Activated CD4-positive, alpha-beta T cell treated with anti-CD3 and anti-CD28 coated beads for 36 hours (primary cell): ENCODE data around the gene FITM1. TPM values are rescaled to one million over a fixed set of nuclear protein-coding genes. Genes with fewer than 3 reads are reported as not detected.

ENCODE experiments used
- ATAC-seq: fragments of 200-7000 bp; cut with Tn5 transposase; one replicate; pipeline ENCODE4 v1.10.0; 2021; ENCODE audit warnings: mild to moderate bottlenecking, moderate library complexity
- CTCF ChIA-PET: fragments of 350-600 bp; sonication (Branson Sonifier 250); formaldehyde crosslinking; loops from one replicate; lab custom pipeline; 2021; ENCODE audit warnings: antibody characterized with exemption; lab: Charles Lee
- POLR2A ChIA-PET: fragments of 350-600 bp; sonication (Branson Sonifier 250); formaldehyde crosslinking; loops from one replicate; lab custom pipeline; 2021; ENCODE audit warnings: antibody characterized with exemption, inconsistent platforms; lab: Charles Lee
- DNase-seq: peaks from one replicate; pipeline ENCODE4 v3.0.0-alpha.2; 2020
- H3K27ac Mint-ChIP-seq: one replicate; pipeline ENCODE4 v1.8.0; 2021; ENCODE audit warnings: mixed read lengths
- H3K27me3 Mint-ChIP-seq: one replicate; pipeline ENCODE4 v1.8.0; 2021; ENCODE audit warnings: mixed read lengths
- H3K36me3 Mint-ChIP-seq: one replicate; pipeline ENCODE4 v1.8.0; 2021; ENCODE audit warnings: low read depth, mixed read lengths
- H3K4me1 Mint-ChIP-seq: one replicate; pipeline ENCODE4 v1.8.0; 2021; ENCODE audit warnings: mixed read lengths
- H3K4me3 Mint-ChIP-seq: one replicate; pipeline ENCODE4 v1.8.0; 2021; ENCODE audit warnings: mild to moderate bottlenecking, moderate library complexity, mixed read lengths
- H3K9me3 Mint-ChIP-seq: one replicate; pipeline ENCODE4 v1.8.0; 2021; ENCODE audit warnings: low read depth, mixed read lengths
- intact Hi-C, 2 experiments: fragments of 100-400 bp; cut with DNase I in 1 of 2; cut with micrococcal nuclease in 1 of 2; formaldehyde crosslinking; loops; one replicate each; pipeline versions ENCODE4 v1.14.2 to v1.15.1; 2022 to 2024; cut with DNase I, micrococcal nuclease
- total RNA-seq, 2 experiments: library from RNA; stranded (reverse); gene quantifications; one replicate each; pipeline ENCODE4 v1.2.3, GENCODE V29; 2021

Gene FITM1
- total RNA-seq, 2 experiments from 2014 or later: 0.53 TPM; not detected in 1

DNA sequence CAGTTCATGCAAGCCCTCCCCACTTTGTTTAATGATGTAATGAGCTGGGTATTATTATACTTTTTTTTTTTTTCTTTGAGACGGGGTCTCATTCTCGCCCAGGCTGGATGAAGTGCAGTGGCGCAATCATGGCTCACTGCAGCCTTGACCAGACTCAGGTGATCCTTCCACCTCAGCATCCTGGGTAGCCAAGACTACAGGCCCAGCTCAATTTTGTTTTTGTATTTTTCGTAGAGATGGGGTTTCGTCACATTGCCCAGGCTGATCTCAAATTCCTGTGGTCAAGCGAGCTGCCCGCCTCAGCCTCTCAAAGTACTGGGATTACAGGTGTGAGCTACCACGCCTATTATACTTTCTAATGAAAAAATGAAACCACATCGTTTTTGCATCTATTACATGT lies 20.4 kb upstream of the FITM1 start:
- Mint-ChIP-seq H3K9me3 (no peaks in the 10 kb centered on the region), H3K36me3 (peaks cover 3% of the 10 kb centered on the region), H3K27ac (no peak overlapping the region), H3K27me3 (no peaks in the 10 kb centered on the region), H3K4me3 (no peak overlapping the region), H3K4me1 (peaks cover 24% of the 10 kb centered on the region)
- DNase-seq: no peak
- CTCF ChIA-PET: interaction anchor here (0.7 to 7.8 kb wide), 19 partner anchors 16 to 521 kb away, joined by 3 to 189 read pairs (median 7); partner anchors contain the start of genes CARMIL3, CIDEB, IRF9 and NOP9
- ATAC-seq: no peak
- POLR2A ChIA-PET: interaction anchor here (0.6 to 0.7 kb wide), 3 partner anchors 31 to 106 kb away, joined by 3 to 5 read pairs (median 3); partner anchors contain the start of genes EMC9 and MDP1
- intact Hi-C loops: loop anchor here in 1 of 2 experiments (10.0 kb wide), 1 partner anchor 1015 kb away; the partner anchor contains the start of genes ACIN1 and C14orf119

DNA sequence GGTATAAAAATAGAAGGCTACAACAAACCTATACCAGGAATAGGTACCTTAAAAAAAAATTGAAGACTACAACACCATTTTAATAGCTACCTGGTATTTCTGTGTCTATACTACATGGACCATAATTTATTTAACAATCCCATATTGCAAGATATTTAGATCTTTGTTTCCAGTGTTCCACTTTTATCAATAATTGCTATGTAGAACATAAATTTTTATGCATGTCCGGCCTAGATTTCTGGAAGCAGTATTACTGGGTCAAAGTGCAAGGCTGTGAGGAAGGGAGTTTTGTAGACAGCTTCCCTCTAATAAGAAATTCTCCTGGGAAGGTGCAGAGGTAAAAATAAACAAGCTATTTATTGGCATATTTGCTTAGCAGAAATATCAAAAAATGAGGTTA lies 19.9 kb upstream of the FITM1 start:
- ATAC-seq (no peak), DNase-seq (no peak)
- peaks cover 28% of the 10 kb centered on the region for H3K4me1 Mint-ChIP-seq
- H3K4me3 Mint-ChIP-seq: no peak overlapping the region
- ChIA-PET CTCF (interaction anchor here (0.7 to 7.8 kb wide), 12 partner anchors 17 to 521 kb away, joined by 3 to 189 read pairs (median 4); partner anchors contain the start of genes CARMIL3, CIDEB, IRF9 and NOP9), POLR2A (interaction anchor here (0.7 kb wide), 1 partner anchor 103 kb away, joined by 3 read pairs; no protein-coding TSS in a partner anchor)
- intact Hi-C loops: loop anchor here in 1 of 2 experiments (10.0 kb wide), 1 partner anchor 1016 kb away; the partner anchor contains the start of genes ACIN1 and C14orf119
- no peaks in the 10 kb centered on the region for H3K27me3 Mint-ChIP-seq
- no peak overlapping the region for H3K27ac Mint-ChIP-seq
- no peaks in the 10 kb centered on the region for H3K9me3 Mint-ChIP-seq
- H3K36me3 Mint-ChIP-seq: peaks cover 4% of the 10 kb centered on the region

DNA sequence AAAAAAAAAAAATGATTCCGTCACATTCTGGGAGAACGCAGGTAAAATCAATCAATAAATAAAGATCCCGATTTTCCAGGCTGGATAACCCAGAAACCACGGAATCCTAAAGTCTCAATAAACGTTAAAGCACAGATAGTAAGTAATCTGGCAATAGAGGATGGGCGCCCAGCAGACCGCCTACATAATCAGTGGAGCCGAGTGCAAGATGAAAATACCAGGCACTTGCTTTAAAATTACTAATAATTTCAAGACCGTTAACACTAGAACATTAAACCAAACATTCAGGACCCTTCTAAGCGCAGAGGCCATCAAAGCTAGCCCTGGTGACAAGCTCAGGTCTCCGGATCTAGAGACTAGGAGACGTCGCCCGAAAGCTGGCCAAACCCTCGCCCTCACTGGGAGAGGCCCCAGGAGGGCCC lies 17.1 kb upstream of the FITM1 start:
- H3K27ac Mint-ChIP-seq: peak overlapping the region; percentile 97
- ChIA-PET CTCF (interaction anchor here (0.6 to 3.3 kb wide), 10 partner anchors 20 to 556 kb away, joined by 3 to 32 read pairs (median 9); partner anchors contain the start of genes IRF9, PCK2, PSME1 and PSME2), POLR2A (interaction anchor here (1.0 to 2.8 kb wide), 8 partner anchors 20 to 186 kb away, joined by 3 to 35 read pairs (median 12); partner anchors contain the start of genes DHRS1, EMC9, IRF9 and NOP9)
- DNase-seq (no peak), ATAC-seq (no peak)
- no peaks in the 10 kb centered on the region for H3K27me3 Mint-ChIP-seq
- intact Hi-C loops: loop anchor here in 1 of 2 experiments (10.0 kb wide), 1 partner anchor 1019 kb away; the partner anchor contains the start of genes ACIN1 and C14orf119
- H3K4me1 Mint-ChIP-seq: peaks cover 38% of the 10 kb centered on the region
- peak overlapping the region; percentile 85 for H3K4me3 Mint-ChIP-seq
- no peaks in the 10 kb centered on the region for H3K9me3 Mint-ChIP-seq
- peaks cover 24% of the 10 kb centered on the region for H3K36me3 Mint-ChIP-seq

DNA sequence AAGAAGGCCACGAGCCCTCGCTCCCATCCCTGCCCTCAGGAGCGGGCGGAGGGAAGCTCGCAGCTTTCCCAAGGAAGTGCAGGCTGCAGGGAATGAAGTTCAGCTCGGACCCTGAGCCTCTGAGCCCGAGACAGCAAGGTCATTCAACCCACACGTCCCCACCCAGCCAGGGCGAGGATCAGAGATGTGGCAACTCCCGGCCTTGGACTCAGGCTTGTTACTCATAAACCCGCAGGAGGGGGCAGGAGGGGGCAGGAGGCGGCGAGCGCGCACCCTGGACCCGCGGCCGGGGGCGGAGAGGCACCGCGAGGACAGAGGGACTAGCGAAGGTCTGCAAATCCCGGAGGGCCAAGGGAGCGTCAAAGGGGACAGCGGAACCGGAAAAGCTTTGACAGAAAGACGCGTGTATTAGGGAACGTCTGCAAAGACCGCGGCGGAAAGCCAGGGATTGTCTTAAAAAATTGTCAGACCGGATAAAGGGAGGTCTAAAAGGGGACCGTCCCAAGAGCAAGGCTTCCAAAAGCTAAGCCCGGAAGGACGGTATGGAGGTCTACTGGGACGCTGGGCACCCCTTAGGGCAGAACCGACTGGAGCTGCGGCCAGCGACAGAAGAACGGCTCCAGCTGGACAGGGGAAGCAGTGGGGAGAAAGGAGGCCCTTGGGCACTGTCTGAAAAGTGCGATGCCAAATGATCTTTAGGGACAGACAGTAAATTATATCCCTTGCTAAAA lies 16.5 kb upstream of the FITM1 start:
- CTCF ChIA-PET: interaction anchor here (0.6 to 3.3 kb wide), 24 partner anchors 11 to 557 kb away, joined by 3 to 32 read pairs (median 5); partner anchors contain the start of genes CIDEB, EMC9, IRF9 and PCK2
- Mint-ChIP-seq H3K27ac (peak overlapping the region; percentile 97), H3K27me3 (no peaks in the 10 kb centered on the region), H3K36me3 (peaks cover 29% of the 10 kb centered on the region), H3K4me1 (peaks cover 32% of the 10 kb centered on the region), H3K9me3 (no peaks in the 10 kb centered on the region), H3K4me3 (peak overlapping the region; percentile 85)
- POLR2A ChIA-PET: interaction anchor here (0.9 to 2.8 kb wide), 19 partner anchors 19 to 317 kb away, joined by 3 to 35 read pairs (median 6); partner anchors contain the start of genes CHMP4A, DHRS1, EMC9 and IPO4
- ATAC-seq (peak; percentile 42), DNase-seq (peak; percentile 92)
- intact Hi-C loops: loop anchor here (1.0 to 10.0 kb wide), 19 partner anchors 20 to 1019 kb away; partner anchors contain the start of genes EMC9 (in 2 of the 2), GMPR2 (in 2 of the 2), IRF9 (in 2 of the 2) and NEDD8 (in 2 of the 2)

DNA sequence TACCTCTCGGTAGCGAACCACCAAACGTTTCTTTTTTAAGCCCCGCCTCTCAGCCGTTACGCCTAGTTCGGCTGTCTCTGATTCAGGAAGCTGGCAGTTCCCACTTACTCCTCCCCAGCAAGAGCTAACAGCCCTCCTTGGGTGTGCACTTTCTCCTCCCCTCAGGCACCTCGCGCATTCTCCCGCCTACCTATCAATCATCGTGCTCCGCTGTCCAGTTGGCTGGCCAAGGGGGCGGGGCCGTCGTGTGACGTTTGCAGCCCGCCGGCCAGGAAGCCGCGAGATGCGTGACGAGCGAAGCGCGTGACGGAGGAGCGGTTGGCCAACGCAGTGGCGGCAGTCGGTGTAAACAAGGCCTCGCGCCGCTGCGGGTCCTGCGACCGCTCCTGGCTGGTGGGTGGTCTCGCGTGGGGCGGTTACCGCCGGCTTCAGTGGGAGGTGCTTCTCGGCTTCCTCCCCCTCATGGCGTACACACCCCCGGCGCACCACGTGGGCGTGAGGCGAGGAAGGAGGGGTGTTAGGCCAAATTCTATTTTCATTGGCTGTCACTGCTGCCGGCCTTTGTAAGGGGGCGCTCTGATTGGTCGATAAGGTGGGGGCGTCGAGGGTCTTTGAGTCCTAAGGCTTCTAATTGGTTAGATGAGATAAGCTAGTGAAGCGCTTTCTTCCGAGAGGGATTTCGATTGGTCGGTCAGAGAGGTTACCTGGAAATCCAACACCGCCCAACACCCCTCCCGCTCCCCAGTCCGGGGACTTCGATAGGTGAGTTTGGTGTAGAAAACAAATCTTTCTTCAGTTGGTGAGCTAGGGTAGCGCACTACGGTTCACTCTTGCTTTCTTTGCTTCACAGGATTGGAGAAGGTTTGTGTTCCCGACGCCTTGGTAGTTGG lies 15.7 kb upstream of the FITM1 start, which contains the start of the genes DCAF11 and NRL:
Gene DCAF11, plus strand, starts transcription at position 246 of the 890 bp plus-strand sequence. CDS start 818 bp downstream, outside the sequence.
Gene NRL, minus strand, starts transcription at position 418 of the 890 bp plus-strand sequence. CDS start 32,101 bp downstream, outside the sequence.
- no peaks in the 10 kb centered on the region for H3K27me3 Mint-ChIP-seq
- peaks cover 28% of the 10 kb centered on the region for H3K4me1 Mint-ChIP-seq
- H3K4me3 Mint-ChIP-seq: peak within 1 kb of the TSS; percentile 85
- intact Hi-C loops: loop anchor here (1.0 to 10.0 kb wide), 19 partner anchors 20 to 1020 kb away; partner anchors contain the start of genes EMC9 (in 2 of the 2), GMPR2 (in 2 of the 2), IRF9 (in 2 of the 2) and NEDD8 (in 2 of the 2)
- peaks cover 36% of the 10 kb centered on the region for H3K36me3 Mint-ChIP-seq
- H3K27ac Mint-ChIP-seq: peak within 1 kb of the TSS; percentile 97
- ATAC-seq: peak; percentile 89
- POLR2A ChIA-PET: interaction anchor here (0.6 to 2.8 kb wide), 20 partner anchors 18 to 316 kb away, joined by 3 to 35 read pairs (median 6); partner anchors contain the start of genes CHMP4A, DHRS1, EMC9 and IPO4
- CTCF ChIA-PET: interaction anchor here (0.8 to 3.3 kb wide), 27 partner anchors 10 to 322 kb away, joined by 3 to 32 read pairs (median 5); partner anchors contain the start of genes CIDEB, EMC9, IRF9 and PCK2
- H3K9me3 Mint-ChIP-seq: no peaks in the 10 kb centered on the region
- peak; percentile 99 for DNase-seq

DNA sequence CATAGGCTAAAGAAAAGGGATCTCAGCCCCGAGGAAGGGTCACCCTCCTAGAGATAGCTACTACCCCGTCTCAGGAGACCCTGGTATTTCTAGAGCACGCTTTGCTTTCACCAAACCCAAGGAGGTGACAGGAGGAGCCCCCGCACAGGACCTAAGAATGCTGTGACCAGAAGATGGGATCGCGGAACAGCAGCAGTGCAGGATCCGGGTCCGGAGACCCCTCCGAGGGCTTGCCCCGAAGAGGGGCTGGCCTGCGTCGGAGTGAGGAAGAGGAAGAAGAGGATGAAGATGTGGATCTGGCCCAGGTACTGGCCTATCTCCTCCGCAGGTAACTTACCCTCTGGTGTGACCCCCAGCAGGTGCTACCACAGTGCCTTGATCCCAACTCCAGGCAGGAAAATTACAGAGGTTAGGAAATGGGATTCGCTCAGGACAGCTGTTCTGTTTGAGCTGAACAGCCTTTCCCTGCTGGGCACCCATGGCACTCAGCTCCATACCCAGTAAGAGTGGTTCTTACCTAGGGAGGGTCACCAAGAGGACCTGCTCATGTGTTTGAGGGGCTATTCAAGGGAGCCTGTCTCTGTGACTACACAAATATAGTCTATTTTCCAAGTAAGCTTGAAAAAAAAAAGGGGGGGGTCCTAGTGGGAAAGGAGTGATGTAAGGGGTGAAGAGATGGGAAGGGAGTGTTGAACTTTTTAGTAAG lies 14.9 kb upstream of the FITM1 start:
- Mint-ChIP-seq H3K4me1 (peaks cover 27% of the 10 kb centered on the region), H3K27ac (peak overlapping the region; percentile 97), H3K36me3 (peaks cover 38% of the 10 kb centered on the region), H3K4me3 (peak overlapping the region; percentile 85), H3K9me3 (no peaks in the 10 kb centered on the region), H3K27me3 (no peaks in the 10 kb centered on the region)
- DNase-seq (no peak), ATAC-seq (no peak)
- intact Hi-C loops: loop anchor here in 1 of 2 experiments (10.0 kb wide), 1 partner anchor 1021 kb away; the partner anchor contains the start of genes ACIN1 and C14orf119
- ChIA-PET POLR2A (interaction anchor here (0.9 to 2.8 kb wide), 13 partner anchors 17 to 127 kb away, joined by 3 to 35 read pairs (median 6); partner anchors contain the start of genes CHMP4A, EMC9, IPO4 and IRF9), CTCF (interaction anchor here (0.6 to 3.3 kb wide), 16 partner anchors 9 to 321 kb away, joined by 3 to 32 read pairs (median 4); partner anchors contain the start of genes CIDEB, EMC9, IRF9 and PCK2)

DNA sequence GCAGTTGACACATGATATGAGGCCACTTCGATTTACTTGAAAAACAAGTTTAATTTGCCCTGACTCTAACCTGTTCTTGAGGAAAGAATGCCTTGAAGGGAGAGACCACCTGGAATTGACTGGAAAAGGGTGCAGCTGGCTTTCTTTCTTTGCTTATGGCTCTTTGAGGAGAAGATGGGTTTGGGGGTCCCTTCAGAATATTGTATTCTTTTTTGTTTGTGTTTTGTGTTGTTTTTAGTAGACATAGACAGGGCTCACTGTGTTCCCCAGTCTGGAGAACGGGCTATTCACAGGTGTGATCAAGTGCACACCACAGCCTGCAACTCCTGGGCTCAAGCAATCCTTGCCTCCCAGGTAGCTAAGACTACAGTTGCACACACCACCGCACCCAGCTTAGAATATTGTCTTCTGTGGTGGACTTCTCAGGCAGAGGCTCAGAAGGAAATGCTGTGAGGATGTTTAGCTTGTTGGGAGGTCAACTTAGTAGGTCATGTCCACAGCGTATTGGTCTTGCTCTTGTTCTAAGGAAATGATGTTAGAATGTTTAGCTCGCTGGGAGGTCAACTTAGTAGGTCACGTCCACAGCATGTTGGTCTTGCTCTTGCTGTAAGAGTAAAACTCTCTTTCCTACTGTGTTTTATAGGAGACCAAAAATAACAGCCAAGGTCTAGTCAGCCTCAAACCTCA lies 14.2 kb upstream of the FITM1 start:
- CTCF ChIA-PET: interaction anchor here (0.6 to 3.3 kb wide), 9 partner anchors 8 to 180 kb away, joined by 3 to 31 read pairs (median 4); partner anchors contain the start of genes PCK2, PSME1 and RNF31
- ATAC-seq (no peak), DNase-seq (no peak)
- H3K36me3 Mint-ChIP-seq: peaks cover 44% of the 10 kb centered on the region
- POLR2A ChIA-PET: interaction anchor here (0.9 to 1.1 kb wide), 4 partner anchors 20 to 36 kb away, joined by 3 to 5 read pairs (median 4); partner anchors contain the start of genes EMC9, PSME1 and PSME2
- intact Hi-C loops: loop anchor here in 1 of 2 experiments (10.0 kb wide), 1 partner anchor 1021 kb away; the partner anchor contains the start of genes ACIN1 and C14orf119
- peaks cover 25% of the 10 kb centered on the region for H3K4me1 Mint-ChIP-seq
- no peaks in the 10 kb centered on the region for H3K9me3 Mint-ChIP-seq
- H3K27me3 Mint-ChIP-seq: no peaks in the 10 kb centered on the region
- no peak overlapping the region for H3K27ac Mint-ChIP-seq
- H3K4me3 Mint-ChIP-seq: peak overlapping the region; percentile 85

DNA sequence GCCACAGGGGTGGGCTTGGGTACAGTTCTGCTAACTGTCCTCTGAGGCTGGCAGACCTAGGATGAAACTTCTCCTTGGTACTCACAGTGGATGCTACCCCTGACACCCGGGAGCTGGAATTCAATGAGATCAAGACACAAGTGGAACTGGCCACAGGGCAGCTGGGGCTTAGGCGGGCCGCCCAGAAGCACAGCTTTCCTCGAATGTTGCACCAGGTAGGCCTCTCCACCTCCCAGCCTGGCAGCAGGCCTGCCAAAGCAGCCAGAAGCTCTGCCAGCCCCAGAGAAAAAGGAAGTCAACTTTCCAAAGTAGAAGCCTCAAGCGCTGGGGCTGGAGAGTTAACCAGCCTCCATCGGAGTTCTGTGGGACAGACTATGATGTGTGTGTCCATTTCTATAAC lies 13.3 kb upstream of the FITM1 start:
- ATAC-seq (no peak), DNase-seq (no peak)
- intact Hi-C loops: loop anchor here in 1 of 2 experiments (10.0 kb wide), 1 partner anchor 1022 kb away; the partner anchor contains the start of genes ACIN1 and C14orf119
- Mint-ChIP-seq H3K27ac (no peak overlapping the region), H3K36me3 (peaks cover 47% of the 10 kb centered on the region), H3K4me1 (peaks cover 24% of the 10 kb centered on the region), H3K27me3 (no peaks in the 10 kb centered on the region), H3K4me3 (no peak overlapping the region), H3K9me3 (no peaks in the 10 kb centered on the region)
- ChIA-PET POLR2A (interaction anchor here (1.1 kb wide), 1 partner anchor 19 kb away, joined by 4 read pairs; the partner anchor contains the start of gene PSME1), CTCF (interaction anchor here (0.8 to 2.0 kb wide), 7 partner anchors 9 to 30 kb away, joined by 3 to 6 read pairs (median 4); partner anchors contain the start of genes PSME1 and RNF31)
